Loucy (cell line): Measurements from ENCODE around the gene ZFP30.

Experiments used
- H2AFZ ChIP-seq: fragments of 200-600 bp; sonication (generic); 2 replicates; pipeline ENCODE4 v1.6.0; 2016; ENCODE audit warnings: antibody characterized with exemption, mild to moderate bottlenecking, low read length, moderate library complexity
- H3F3A ChIP-seq: fragments of 200-600 bp; 2 replicates; pipeline ENCODE4 v1.6.0; 2016; ENCODE audit warnings: antibody characterized with exemption, low read depth, mild to moderate bottlenecking
- H3K27me3 ChIP-seq: fragments of 200-600 bp; sonication (generic); 2 replicates; pipeline ENCODE4 v1.6.1; 2014; ENCODE audit warnings: low read length, mild to moderate bottlenecking; ENCODE audit not compliant: insufficient read depth, poor library complexity, severe bottlenecking
- H3K36me3 ChIP-seq: fragments of 200-600 bp; sonication (generic); 2 replicates; pipeline ENCODE4 v1.6.1; 2016; ENCODE audit warnings: low read length; ENCODE audit not compliant: insufficient read depth
- H3K4me1 ChIP-seq: fragments of 200-600 bp; sonication (generic); 2 replicates; pipeline ENCODE4 v1.5.1; 2014; ENCODE audit warnings: low read length, mild to moderate bottlenecking; ENCODE audit not compliant: insufficient read depth, poor library complexity, severe bottlenecking
- H3K4me2 ChIP-seq: fragments of 200-600 bp; sonication (generic); 2 replicates; pipeline ENCODE4 v1.6.0; 2014; ENCODE audit warnings: antibody characterized with exemption, low read length, low read depth, mild to moderate bottlenecking; ENCODE audit not compliant: poor library complexity, severe bottlenecking
- H3K4me3 ChIP-seq: fragments of 200-600 bp; sonication (generic); 2 replicates; pipeline ENCODE4 v1.5.1; 2014; ENCODE audit warnings: low read length, mild to moderate bottlenecking, mixed read lengths; ENCODE audit not compliant: poor library complexity, severe bottlenecking
- H3K79me2 ChIP-seq: fragments of 200-600 bp; sonication (generic); 2 replicates; pipeline ENCODE4 v1.6.1; 2014; ENCODE audit warnings: low read length; ENCODE audit not compliant: insufficient read depth
- H3K9ac ChIP-seq: fragments of 200-600 bp; sonication (generic); 2 replicates; pipeline ENCODE4 v1.6.0; 2014; ENCODE audit warnings: mild to moderate bottlenecking, low read depth, low read length, moderate library complexity; ENCODE audit not compliant: poor library complexity, severe bottlenecking
- H3K9me2 ChIP-seq: fragments of 200-600 bp; sonication (generic); replicated peaks from 2 replicates; pipeline ENCODE4 v1.6.1; 2016; ENCODE audit warnings: low read depth, low read length, mixed read lengths
- H3K9me3 ChIP-seq: fragments of 200-600 bp; sonication (generic); 2 replicates; pipeline ENCODE4 v1.6.1; 2014; ENCODE audit warnings: mild to moderate bottlenecking, antibody characterized with exemption, low read length, low read depth; ENCODE audit not compliant: insufficient read depth
- H4K20me1 ChIP-seq: fragments of 200-600 bp; sonication (generic); 2 replicates; pipeline ENCODE4 v1.6.0; 2014; ENCODE audit warnings: antibody characterized with exemption, low read length, mild to moderate bottlenecking; ENCODE audit not compliant: insufficient read depth, poor library complexity, severe bottlenecking
- CTCF ChIP-seq: fragments of 200-600 bp; sonication (generic); conservative IDR thresholded peaks from 2 replicates; pipeline ENCODE4 v1.5.1; 2014; ENCODE audit warnings: mild to moderate bottlenecking, antibody characterized with exemption, low read length
- EZH2phosphoT487 ChIP-seq: fragments of 200-600 bp; IDR thresholded peaks from 2 replicates; pipeline ENCODE4 v1.6.1; 2018; ENCODE audit warnings: antibody characterized with exemption, mild to moderate bottlenecking, moderate library complexity, borderline replicate concordance

Gene ZFP30

GRCh38 chr19:37695144-37695899 is 40.1 kb upstream of the ZFP30 start:
- Histone ChIP-seq H3K36me3 (peaks cover 16% of the 10 kb centered on the region), H3K27me3 (no peaks in the 10 kb centered on the region), H3F3A (no peaks in the 10 kb centered on the region)

GRCh38 chr19:37692956-37693620 is 37.8 kb upstream of the ZFP30 start:
- TF ChIP-seq CTCF (no peak), EZH2phosphoT487 (no peak)
- Histone ChIP-seq H3K27me3 (no peaks in the 10 kb centered on the region), H3K79me2 (no peaks in the 10 kb centered on the region), H3K4me3 (no peak overlapping the region), H3K9me3 (no peaks in the 10 kb centered on the region), H3K4me2 (peak overlapping the region; percentile 67), H4K20me1 (no peaks in the 10 kb centered on the region), H3K4me1 (no peaks in the 10 kb centered on the region), H2AFZ (no peak overlapping the region), H3K9ac (no peak overlapping the region), H3F3A (no peaks in the 10 kb centered on the region), H3K9me2 (no peaks in the 10 kb centered on the region), H3K36me3 (peaks cover 3% of the 10 kb centered on the region; the same call in 1 of the 2 replicates)

More at GRCh38 chr19:37695144-37695899, 40.1 kb upstream of the ZFP30 start:
- Histone ChIP-seq H4K20me1 (no peaks in the 10 kb centered on the region), H3K79me2 (no peaks in the 10 kb centered on the region), H2AFZ (no peak overlapping the region), H3K9me2 (no peaks in the 10 kb centered on the region), H3K9ac (no peak overlapping the region), H3K9me3 (no peaks in the 10 kb centered on the region), H3K4me3 (no peak overlapping the region), H3K4me1 (no peaks in the 10 kb centered on the region), H3K4me2 (no peak overlapping the region)
- TF ChIP-seq EZH2phosphoT487 (no peak), CTCF (no peak)

- Histone ChIP-seq H3K9me3 (no peaks in the 10 kb centered on the region), H3K36me3 (no peaks in the 10 kb centered on the region; the same call in 1 of the 2 replicates), H3K4me2 (peak overlapping the region; percentile 67), H3K4me3 (peak overlapping the region; percentile 76), H3K9me2 (no peaks in the 10 kb centered on the region), H4K20me1 (no peaks in the 10 kb centered on the region), H3K79me2 (no peaks in the 10 kb centered on the region), H3K4me1 (no peaks in the 10 kb centered on the region), H3K27me3 (no peaks in the 10 kb centered on the region), H3F3A (no peaks in the 10 kb centered on the region), H3K9ac (peak overlapping the region; percentile 74), H2AFZ (peak overlapping the region; percentile 95)
- TF ChIP-seq CTCF (no peak), EZH2phosphoT487 (no peak)
Measured at GRCh38 chr19:37691881-37692504, 36.7 kb upstream of the ZFP30 start.
